ENCODE results near the gene NTRK2. TPM values are rescaled to one million over a fixed set of nuclear protein-coding genes. Genes with fewer than 3 reads are reported as not detected.

The NTRK2 gene
- total RNA-seq, 2 experiments from 2014 or later, result 0.02 TPM; not detected in 1

DNA sequence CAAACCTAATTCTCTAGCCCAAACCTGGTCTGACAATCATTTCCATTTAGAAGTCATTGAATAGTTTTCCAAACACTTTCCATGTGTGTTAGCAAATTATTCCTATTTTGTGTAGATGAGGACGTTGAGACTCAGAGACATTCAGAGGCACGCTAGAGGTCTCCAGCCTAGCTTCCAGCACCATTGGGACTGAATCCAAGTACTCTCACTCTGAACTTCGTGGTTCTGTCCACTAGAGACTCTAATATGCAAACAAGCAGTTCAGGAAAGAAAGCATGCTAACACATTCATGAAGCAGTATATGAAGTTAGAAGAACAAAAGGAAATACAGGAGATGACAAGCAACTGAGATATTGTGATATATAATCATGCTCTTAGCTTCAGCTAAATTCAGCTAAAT, 354.8 kb downstream of the NTRK2 start:
- no peak overlapping the region for H3K4me3 Mint-ChIP-seq
- no peaks in the 10 kb centered on the region for H3K9me3 Mint-ChIP-seq
- peaks cover 4% of the 10 kb centered on the region for H3K27me3 Mint-ChIP-seq
- H3K27ac Mint-ChIP-seq, result no peak overlapping the region
- no peak for DNase-seq
- no peaks in the 10 kb centered on the region for H3K36me3 Mint-ChIP-seq
- H3K4me1 Mint-ChIP-seq, result no peaks in the 10 kb centered on the region

DNA sequence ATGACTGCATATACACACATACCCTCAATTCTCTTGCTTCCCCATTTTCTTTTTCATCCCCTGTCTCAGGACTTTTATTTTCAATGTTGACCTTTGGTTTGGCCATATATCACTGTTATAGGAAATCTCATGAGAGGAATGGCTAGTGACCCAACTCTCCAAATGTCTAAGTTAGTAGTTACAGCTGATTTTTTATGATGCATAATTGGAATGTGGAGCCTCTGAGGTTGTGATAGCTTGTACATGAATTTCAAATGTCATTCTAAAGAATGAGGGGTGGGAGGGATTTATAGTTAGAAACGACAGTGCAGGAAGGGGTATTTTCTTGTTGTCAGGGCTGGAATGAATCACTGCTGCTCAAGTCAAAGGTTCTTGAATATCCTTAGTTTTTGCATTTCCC, 356.1 kb downstream of the NTRK2 start:
- H3K9me3 Mint-ChIP-seq, result no peaks in the 10 kb centered on the region
- H3K4me1 Mint-ChIP-seq, result no peaks in the 10 kb centered on the region
- peaks cover 4% of the 10 kb centered on the region for H3K27me3 Mint-ChIP-seq
- no peak overlapping the region for H3K27ac Mint-ChIP-seq
- no peaks in the 10 kb centered on the region for H3K36me3 Mint-ChIP-seq
- no peak overlapping the region for H3K4me3 Mint-ChIP-seq
- DNase-seq, result no peak

DNA sequence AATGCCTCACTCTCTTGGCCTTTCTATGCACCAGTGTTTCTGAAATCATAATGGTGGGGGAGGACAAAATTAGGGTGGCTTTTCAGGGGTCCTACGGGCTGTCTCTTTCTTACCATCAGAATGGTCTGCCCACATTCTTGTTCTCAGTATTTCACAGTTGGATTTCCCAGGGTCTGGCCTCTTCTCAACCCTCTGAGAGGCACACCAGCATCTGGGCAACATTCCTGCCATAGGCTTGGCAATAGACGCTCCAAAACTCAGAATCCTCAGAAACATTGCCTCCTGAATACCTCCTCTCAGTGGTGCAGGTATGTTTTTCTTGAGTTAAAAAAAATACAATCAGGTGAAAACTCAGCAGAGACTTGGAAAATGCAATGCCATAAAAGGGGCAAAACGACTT, 358.3 kb downstream of the NTRK2 start:
- no peak overlapping the region for H3K4me3 Mint-ChIP-seq
- H3K27me3 Mint-ChIP-seq, result peaks cover 4% of the 10 kb centered on the region
- peaks cover 2% of the 10 kb centered on the region for H3K9me3 Mint-ChIP-seq
- no peak for DNase-seq
- H3K27ac Mint-ChIP-seq, result no peak overlapping the region
- H3K4me1 Mint-ChIP-seq, result no peaks in the 10 kb centered on the region
- no peaks in the 10 kb centered on the region for H3K36me3 Mint-ChIP-seq

DNA sequence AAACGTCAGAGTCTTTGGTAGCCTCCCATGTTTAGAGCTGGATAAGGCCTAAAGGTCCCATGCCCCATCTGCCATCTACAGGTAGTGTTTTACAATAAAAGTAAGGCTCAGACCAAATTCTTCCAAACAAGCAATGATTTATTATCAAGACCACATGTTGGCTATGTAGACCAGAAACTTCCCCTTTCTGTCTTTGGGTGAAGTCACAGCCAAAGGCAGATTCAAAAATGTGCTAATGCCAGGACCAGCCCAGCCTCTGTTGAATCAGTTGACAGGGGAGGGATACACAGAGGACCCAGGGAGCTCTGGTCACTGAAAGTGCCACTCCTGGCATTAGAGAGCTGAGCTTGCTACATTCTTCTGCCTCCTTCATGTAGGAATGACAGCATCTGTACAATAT, 360.8 kb downstream of the NTRK2 start:
- Mint-ChIP-seq H3K36me3 (no peaks in the 10 kb centered on the region), H3K4me3 (no peak overlapping the region), H3K4me1 (no peaks in the 10 kb centered on the region), H3K27ac (no peak overlapping the region), H3K27me3 (peaks cover 4% of the 10 kb centered on the region), H3K9me3 (peaks cover 3% of the 10 kb centered on the region)
- DNase-seq, result no peak

DNA sequence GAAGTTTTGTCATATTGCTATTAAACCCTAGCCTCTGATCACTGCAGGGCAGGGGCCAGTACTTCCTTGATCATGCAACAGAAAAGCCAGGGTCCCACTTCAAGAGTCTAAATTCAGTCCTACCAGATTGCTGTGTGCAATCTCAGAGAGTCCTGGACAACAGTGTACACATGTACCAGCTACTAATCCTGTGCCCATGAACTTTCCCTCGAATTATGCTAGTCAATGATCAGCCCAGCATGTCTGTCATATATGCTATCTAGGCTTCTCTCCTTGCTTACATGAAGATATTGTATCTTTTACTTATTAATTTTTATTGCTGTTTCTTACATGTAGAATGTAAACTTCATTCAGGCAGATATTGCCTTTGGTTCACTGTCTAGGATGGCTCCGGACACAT, 367.0 kb downstream of the NTRK2 start:
- H3K4me1 Mint-ChIP-seq, result no peaks in the 10 kb centered on the region
- H3K9me3 Mint-ChIP-seq, result peaks cover 3% of the 10 kb centered on the region
- no peak for DNase-seq
- H3K27ac Mint-ChIP-seq, result no peak overlapping the region
- H3K36me3 Mint-ChIP-seq, result no peaks in the 10 kb centered on the region
- H3K27me3 Mint-ChIP-seq, result no peaks in the 10 kb centered on the region
- no peak overlapping the region for H3K4me3 Mint-ChIP-seq

DNA sequence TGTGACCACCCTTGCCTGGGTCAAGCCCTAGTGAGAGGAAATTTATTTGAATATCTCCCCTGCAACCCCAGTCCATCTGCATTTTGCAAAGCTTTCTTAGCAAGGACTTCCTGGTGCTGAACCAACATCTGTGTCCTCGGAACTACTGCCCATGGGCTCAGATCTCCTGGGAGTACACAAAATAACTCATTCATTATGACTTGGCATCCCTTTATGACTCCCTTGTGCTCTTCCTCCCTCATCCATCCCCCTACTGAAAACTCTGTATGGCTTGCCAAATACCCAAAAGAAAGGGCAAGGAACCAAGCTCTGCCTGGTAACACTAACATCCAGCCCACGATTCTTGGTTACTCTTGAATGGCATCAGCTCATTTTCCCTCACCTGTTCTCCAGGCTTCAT, 368.5 kb downstream of the NTRK2 start:
- Mint-ChIP-seq H3K27ac (no peak overlapping the region), H3K4me1 (no peaks in the 10 kb centered on the region), H3K36me3 (no peaks in the 10 kb centered on the region), H3K4me3 (no peak overlapping the region), H3K27me3 (no peaks in the 10 kb centered on the region), H3K9me3 (no peaks in the 10 kb centered on the region)
- DNase-seq, result no peak

DNA sequence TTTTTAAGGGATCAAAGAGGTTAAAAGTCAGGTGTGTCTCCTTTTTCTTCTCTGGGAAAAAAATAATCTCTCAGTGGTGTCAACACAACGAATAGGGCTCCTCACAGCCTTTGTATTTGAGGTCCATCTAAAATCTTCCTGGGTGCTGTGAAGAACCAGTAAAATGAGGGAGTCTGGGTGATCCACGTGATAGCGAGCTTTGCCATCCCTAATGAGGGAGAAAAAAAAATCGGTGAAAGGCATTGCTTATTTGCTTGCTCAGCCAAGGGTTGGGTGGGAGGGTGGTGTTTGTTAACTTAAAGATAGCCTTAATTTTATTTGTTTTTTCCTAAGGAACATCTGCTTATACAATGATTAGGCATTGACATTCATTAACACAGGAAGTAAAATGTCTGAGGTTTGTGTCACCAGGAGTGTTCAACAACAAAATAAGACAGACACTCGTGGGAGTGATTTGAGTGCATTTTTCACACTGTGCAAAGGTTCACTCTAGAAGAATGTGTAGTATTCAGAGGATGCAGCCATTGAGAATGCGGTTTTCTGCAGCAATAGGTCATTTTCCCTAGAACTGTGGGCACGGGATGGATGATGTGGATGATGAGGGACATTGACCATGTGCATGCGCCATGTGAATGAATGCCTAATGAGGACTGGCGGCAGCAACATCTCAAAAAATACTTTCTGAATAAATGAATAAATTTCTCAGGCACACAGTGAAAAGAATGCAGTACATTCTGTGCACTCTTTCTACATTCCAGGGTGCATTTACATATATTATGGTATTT, 369.5 kb downstream of the NTRK2 start:
- H3K36me3 Mint-ChIP-seq, result no peaks in the 10 kb centered on the region
- H3K4me1 Mint-ChIP-seq, result no peaks in the 10 kb centered on the region
- H3K9me3 Mint-ChIP-seq, result no peaks in the 10 kb centered on the region
- H3K4me3 Mint-ChIP-seq, result no peak overlapping the region
- H3K27me3 Mint-ChIP-seq, result no peaks in the 10 kb centered on the region
- no peak overlapping the region for H3K27ac Mint-ChIP-seq
- DNase-seq, result no peak

DNA sequence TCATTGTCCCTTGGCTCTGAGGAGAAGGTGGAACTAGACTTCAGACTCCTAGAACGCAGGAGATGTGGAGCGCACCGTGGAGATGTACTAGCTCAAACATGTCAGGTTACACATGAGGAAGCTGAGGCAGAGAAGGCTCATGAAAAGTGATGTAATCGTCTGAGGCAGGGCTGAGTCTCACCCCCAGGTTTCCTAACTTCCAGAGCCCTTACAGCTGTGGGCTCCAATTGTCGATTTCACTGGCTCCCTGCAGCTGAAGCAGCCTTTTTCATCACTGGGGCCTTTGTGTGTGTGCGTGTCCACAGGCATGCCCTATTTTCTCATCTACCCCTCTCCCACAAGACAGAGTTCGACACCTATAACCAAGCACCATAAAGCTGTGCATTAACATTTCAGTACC, 370.6 kb downstream of the NTRK2 start:
- DNase-seq, result no peak
- Mint-ChIP-seq H3K36me3 (no peaks in the 10 kb centered on the region), H3K4me1 (no peaks in the 10 kb centered on the region), H3K9me3 (no peaks in the 10 kb centered on the region), H3K27ac (no peak overlapping the region), H3K27me3 (no peaks in the 10 kb centered on the region), H3K4me3 (no peak overlapping the region)

DNA sequence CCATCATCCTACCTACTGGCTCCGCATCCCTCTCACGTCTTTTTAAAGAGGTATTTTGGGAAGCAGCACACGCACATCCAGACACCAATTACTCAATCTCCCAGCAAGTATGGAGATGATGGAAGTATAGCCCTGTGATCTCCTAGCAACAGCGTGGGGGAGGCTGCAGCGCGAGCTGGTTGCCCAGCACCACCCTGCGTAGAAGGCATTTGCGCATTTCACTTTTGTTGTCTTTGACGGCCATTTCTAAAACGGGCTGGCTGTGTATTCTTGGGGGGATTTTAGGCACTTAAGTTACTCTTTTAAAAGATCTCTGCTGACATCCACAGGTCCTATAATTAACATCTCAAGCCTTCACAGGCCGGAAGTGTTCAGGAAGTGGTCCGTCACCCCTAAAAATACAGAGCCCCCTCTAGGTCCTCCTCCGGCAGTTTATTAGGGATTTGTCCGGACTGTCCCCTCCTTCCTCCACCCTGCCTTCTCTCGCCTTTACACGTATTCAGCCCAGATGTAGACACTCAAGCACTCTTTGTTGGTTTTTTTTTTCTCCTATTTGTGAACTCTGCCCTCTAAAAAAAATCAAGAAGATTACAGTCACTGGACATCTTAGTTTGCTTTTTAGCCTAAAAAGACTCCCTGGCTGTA, 371.4 kb downstream of the NTRK2 start:
- Mint-ChIP-seq H3K36me3 (no peaks in the 10 kb centered on the region), H3K9me3 (no peaks in the 10 kb centered on the region), H3K27me3 (no peaks in the 10 kb centered on the region), H3K27ac (no peak overlapping the region), H3K4me3 (no peak overlapping the region), H3K4me1 (no peaks in the 10 kb centered on the region)
- DNase-seq, result no peak

DNA sequence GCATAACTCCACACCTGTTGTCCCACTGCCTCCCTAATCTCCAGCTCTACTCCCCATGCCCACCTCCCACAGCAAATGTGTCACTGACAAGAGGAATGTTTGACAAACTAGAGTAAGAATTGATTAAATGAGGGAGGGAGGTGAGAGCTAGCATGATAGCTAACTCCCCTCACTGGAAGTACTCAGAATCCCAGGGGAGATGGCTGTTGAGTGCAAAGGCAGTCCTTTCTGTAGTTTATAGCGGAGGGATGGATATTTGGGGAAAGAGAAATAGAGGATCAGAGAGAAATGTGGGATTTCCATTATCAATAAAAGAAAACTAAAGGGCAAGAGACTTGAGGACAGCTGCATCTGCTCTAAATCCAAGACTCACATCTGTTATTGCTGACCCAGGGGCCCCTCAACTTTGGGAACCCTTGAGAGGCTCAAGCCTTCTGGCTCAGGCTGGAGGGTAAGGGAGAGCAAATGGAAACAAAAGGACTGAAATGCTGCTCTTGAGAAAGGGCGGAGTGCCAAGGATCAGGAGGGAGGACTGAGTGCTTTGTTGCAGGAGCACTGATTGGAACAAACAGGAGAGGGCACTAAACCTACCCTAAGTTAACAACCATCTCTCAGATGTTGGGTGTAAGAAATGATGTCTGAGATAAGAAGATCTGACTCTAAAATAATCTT, 372.1 kb downstream of the NTRK2 start:
- no peak overlapping the region for H3K27ac Mint-ChIP-seq
- no peaks in the 10 kb centered on the region for H3K36me3 Mint-ChIP-seq
- no peaks in the 10 kb centered on the region for H3K9me3 Mint-ChIP-seq
- DNase-seq, result no peak
- no peak overlapping the region for H3K4me3 Mint-ChIP-seq
- no peaks in the 10 kb centered on the region for H3K27me3 Mint-ChIP-seq
- H3K4me1 Mint-ChIP-seq, result no peaks in the 10 kb centered on the region

DNA sequence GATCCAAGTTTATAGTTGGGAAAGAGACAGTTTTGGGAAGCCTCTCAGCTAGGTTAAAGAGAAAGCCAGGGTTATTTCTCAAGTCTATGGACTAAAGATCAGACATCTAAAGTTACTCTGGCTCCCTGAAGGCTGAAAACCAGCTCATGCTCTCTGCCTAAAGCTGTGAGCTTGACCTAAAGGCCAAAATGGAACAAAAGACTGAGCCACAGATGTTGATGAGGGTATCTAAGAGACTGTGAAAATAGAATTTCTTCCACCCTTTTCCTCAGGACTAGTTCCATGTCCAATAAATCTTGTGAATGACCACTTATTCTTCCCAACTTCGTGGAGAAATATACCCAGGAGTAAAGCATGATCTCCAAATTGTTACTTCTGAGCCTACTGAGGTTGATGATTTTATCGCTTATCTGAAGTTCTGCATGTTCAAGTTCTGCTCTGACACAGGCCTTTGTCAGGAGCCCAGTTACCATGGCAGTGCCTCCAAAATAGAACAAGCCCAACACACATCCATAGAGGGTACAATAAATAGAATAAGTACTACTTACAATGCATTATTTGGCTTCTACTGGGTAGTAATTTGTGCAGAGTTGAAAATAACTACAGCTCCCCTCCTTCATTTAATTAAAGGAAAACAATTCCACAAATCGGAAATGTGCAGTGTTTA, 373.6 kb downstream of the NTRK2 start:
- H3K27ac Mint-ChIP-seq, result no peak overlapping the region
- no peak for DNase-seq
- no peaks in the 10 kb centered on the region for H3K9me3 Mint-ChIP-seq
- H3K27me3 Mint-ChIP-seq, result no peaks in the 10 kb centered on the region
- H3K36me3 Mint-ChIP-seq, result no peaks in the 10 kb centered on the region
- H3K4me1 Mint-ChIP-seq, result no peaks in the 10 kb centered on the region
- no peak overlapping the region for H3K4me3 Mint-ChIP-seq

DNA sequence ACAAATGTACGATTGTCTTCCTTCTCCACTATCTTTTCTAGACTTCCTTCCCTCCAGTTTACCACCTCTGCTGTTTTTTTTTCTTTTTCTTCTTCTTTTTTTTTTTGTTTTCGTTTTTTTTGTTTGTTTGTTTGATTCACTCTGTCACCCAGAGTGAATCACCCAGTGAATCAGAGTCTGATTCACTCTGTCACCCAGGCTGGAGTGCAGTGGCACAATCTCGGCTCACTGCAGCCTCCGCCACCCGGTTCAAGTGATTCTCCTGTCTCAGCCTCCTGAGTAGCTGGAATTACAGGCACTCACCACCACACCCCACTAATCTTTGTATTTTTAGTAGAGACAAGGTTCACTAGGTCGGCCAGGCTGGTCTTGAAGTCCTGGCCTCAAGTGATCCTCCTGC, 375.7 kb downstream of the NTRK2 start:
- Mint-ChIP-seq H3K9me3 (no peaks in the 10 kb centered on the region), H3K27ac (no peak overlapping the region), H3K27me3 (no peaks in the 10 kb centered on the region), H3K4me1 (no peaks in the 10 kb centered on the region), H3K36me3 (no peaks in the 10 kb centered on the region), H3K4me3 (no peak overlapping the region)
- DNase-seq, result no peak

DNA sequence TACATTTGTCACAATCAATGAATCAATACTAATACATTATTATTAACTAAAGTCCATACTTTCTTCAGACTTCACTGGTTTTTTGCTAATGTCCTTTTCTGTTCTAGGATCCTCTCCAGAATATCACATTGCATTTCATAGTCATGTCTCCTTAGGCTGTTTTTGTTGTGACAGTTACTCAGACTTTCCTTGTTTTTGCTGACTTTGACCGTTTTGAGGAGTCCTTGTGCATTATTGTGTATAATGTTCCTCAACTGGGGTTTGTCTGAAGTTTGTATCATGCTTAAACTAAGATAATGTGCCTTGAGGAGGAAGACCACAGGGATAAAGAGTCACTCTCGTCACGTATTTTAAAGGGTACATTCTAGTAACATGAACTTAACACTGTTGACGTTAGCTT, 376.9 kb downstream of the NTRK2 start:
- no peaks in the 10 kb centered on the region for H3K36me3 Mint-ChIP-seq
- DNase-seq, result no peak
- no peak overlapping the region for H3K27ac Mint-ChIP-seq
- no peaks in the 10 kb centered on the region for H3K27me3 Mint-ChIP-seq
- no peak overlapping the region for H3K4me3 Mint-ChIP-seq
- H3K4me1 Mint-ChIP-seq, result no peaks in the 10 kb centered on the region
- no peaks in the 10 kb centered on the region for H3K9me3 Mint-ChIP-seq

DNA sequence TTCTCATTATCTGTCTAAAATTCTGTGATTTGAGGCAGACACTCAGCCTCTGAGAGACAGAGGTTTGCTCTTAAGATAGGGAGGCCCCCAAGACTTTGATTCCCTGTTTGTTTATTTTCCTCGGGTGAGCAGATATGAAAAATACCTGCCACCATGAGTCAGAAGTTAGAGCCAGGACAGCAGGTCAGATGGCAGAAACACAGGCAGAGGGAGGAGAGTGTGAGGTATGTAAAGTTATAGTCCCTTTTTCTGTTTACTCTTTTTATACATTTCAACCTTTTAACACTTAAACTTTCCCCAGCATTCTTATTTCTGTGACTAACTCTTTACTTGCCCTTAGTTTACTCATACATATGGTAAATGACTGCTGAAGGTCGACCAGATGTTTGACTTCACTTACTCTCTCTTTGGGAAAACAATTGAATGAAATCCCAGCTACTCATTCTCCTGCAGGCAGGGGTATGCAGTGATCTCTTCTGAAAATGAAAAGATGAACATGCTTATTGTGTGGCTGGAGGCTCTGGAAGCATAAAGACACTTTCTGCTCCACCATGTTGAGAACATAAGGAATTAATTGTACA, 383.8 kb downstream of the NTRK2 start:
- no peak for DNase-seq
- Mint-ChIP-seq H3K9me3 (no peaks in the 10 kb centered on the region), H3K4me3 (no peak overlapping the region), H3K27me3 (peaks cover 21% of the 10 kb centered on the region), H3K4me1 (no peaks in the 10 kb centered on the region), H3K27ac (no peak overlapping the region), H3K36me3 (no peaks in the 10 kb centered on the region)

DNA sequence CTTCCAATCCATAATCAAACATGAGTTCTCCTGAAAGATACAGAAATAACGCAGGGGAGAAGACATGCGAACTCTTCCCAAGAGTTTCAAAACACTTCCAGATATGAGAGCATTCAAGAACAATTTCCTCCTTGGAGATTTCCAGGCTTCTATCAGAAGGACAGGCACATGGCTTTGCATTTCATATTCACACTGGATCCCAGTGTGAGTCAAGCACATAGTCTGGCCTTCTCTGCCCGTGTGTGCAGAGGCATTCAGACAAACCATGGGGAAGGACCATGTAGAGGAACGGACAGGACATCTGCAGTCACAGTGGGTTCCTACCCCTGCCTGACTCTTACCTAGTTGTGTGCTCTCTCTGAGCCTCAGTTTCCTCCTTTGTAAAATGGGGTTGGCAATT, 384.5 kb downstream of the NTRK2 start:
- H3K36me3 Mint-ChIP-seq, result no peaks in the 10 kb centered on the region
- no peak for DNase-seq
- no peaks in the 10 kb centered on the region for H3K9me3 Mint-ChIP-seq
- no peak overlapping the region for H3K27ac Mint-ChIP-seq
- peaks cover 21% of the 10 kb centered on the region for H3K27me3 Mint-ChIP-seq
- H3K4me1 Mint-ChIP-seq, result no peaks in the 10 kb centered on the region
- no peak overlapping the region for H3K4me3 Mint-ChIP-seq
